ENCODE data around the gene GNB1. TPM values are rescaled to one million over a fixed set of nuclear protein-coding genes. Genes with fewer than 3 reads are reported as not detected.

GNB1 gene
- total RNA-seq, 4 donors from 2014 or later = 154 to 200 (median 174) TPM

DNA sequence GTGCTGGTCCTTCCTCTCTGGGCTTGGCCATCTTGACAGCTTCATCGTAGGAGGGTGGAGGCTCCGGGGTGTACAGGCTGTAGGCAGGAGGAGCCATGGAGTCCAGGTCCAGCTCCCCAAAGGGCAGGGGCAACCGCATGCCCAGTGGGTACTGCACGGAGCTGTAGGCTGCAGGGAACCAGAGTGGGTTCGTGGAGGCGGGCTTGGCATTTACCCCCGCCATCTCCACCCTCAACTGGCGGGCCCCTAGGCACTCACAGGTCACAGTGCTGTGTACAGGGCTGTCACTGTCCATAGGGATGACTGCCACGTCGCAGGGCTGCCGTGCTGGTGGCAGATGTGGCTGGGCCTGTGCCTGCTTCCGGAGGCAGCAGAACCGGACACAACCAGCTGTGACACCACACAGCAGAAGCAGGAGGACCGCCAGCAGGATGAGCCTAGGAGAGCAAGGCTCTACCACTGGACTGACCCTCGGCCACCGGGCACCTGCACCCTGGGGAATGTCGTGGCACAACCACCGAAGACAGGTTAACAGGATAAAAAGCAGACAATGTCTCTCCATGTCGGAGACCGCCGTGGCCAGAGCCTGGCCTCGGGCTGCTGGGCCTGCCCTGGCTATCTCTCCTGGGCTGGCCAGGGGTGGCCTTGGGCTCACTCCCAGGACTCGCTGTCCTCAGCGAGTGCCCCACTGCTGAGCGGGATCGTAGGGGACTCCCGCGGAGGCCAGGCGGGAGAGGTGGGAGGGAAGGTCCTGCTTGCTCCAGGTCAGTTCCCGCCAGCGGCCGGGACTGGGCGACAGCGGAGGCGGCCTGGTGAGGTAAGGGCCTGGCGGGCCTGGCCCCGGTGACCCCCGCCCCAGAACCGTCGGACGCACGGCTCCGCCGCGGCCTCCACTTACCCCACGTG, 27.4 kb upstream of the GNB1 start:
- Histone ChIP-seq H3K27ac (no peak overlapping the region), H3K4me3 (replicated peaks in 1 of 3) (peak overlapping the region in 1 of 3 donors; percentile 50), H3K4me1 (peaks cover 7 to 18% of the 10 kb centered on the region in 2 donors), H3K9me3 (no peaks in the 10 kb centered on the region), H3K36me3 (no peaks in the 10 kb centered on the region), H3K27me3 (no peaks in the 10 kb centered on the region)
- no peak for DNase-seq
- TF ChIP-seq CTCF (IDR thresholded peaks at IDR 0.05) = no peak
- no peak for TF ChIP-seq POLR2A (IDR thresholded peaks at IDR 0.05)
- intact Hi-C loops (cut with DNase I) = no loop called here
- WGBS, 2 donors = 2 to 79% methylated on average over 9 to 13 of the region's 46 CpGs

DNA sequence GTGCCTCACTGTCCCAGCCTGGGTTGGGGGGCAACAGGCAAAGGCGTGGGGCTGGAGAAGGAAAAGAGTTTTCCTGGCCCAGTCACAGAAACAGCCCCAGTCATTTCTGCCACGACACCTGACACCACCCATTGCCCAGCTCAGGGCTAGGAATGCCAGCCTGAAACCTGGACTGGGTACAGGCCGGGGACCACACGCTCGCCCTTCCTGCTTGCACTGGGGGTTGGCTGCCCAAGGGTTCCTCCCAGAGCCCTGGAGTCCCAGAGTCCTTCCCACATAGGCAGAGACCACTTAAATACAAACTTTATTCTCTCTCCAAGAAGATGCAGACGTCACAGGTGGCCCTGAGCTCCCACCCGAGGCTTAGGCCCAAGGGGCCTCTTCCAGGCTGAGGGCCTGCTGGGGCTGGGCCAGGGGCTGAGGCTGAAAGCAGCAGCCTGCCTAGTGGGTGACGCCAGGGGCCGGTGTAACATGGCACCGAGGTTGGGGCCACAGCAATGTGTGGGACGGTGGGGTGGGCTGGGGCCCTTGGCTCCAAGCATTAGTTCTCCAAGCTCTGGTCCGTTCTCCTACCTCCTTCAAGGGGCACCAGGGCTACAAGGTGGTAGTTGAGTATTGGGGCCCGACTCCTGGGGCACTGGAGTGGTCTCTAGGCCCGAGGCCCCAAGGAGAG, 26.6 kb upstream of the GNB1 start:
- Histone ChIP-seq H3K27ac (no peak overlapping the region), H3K9me3 (no peaks in the 10 kb centered on the region), H3K4me3 (replicated peaks in 1 of 3) (no peak overlapping the region), H3K36me3 (no peaks in the 10 kb centered on the region), H3K27me3 (no peaks in the 10 kb centered on the region), H3K4me1 (peaks cover 7 to 18% of the 10 kb centered on the region in 2 donors)
- intact Hi-C loops (cut with DNase I) = no loop called here
- 92 to 94% methylated on average over 7 to 14 of the region's 14 CpGs for WGBS, 2 donors
- no peak for DNase-seq
- TF ChIP-seq CTCF (IDR thresholded peaks at IDR 0.05) = no peak
- no peak for TF ChIP-seq POLR2A (IDR thresholded peaks at IDR 0.05)

GRCh38 chr1:1916851-1917251, 26.0 kb upstream of the GNB1 start:
- H3K27ac ChIP-seq = no peak overlapping the region
- DNase-seq = no peak
- H3K27me3 ChIP-seq = no peaks in the 10 kb centered on the region
- TF ChIP-seq POLR2A (IDR thresholded peaks at IDR 0.05) = no peak
- TF ChIP-seq CTCF (IDR thresholded peaks at IDR 0.05) = no peak
- H3K4me1 ChIP-seq = peaks cover 7 to 18% of the 10 kb centered on the region in 2 donors
- no peaks in the 10 kb centered on the region for H3K36me3 ChIP-seq
- WGBS, 2 donors = 55 to 69% methylated on average over 5 to 15 of the region's 19 CpGs
- H3K4me3 ChIP-seq (replicated peaks in 1 of 3) = no peak overlapping the region
- intact Hi-C loops (cut with DNase I) = no loop called here
- H3K9me3 ChIP-seq = no peaks in the 10 kb centered on the region

DNA sequence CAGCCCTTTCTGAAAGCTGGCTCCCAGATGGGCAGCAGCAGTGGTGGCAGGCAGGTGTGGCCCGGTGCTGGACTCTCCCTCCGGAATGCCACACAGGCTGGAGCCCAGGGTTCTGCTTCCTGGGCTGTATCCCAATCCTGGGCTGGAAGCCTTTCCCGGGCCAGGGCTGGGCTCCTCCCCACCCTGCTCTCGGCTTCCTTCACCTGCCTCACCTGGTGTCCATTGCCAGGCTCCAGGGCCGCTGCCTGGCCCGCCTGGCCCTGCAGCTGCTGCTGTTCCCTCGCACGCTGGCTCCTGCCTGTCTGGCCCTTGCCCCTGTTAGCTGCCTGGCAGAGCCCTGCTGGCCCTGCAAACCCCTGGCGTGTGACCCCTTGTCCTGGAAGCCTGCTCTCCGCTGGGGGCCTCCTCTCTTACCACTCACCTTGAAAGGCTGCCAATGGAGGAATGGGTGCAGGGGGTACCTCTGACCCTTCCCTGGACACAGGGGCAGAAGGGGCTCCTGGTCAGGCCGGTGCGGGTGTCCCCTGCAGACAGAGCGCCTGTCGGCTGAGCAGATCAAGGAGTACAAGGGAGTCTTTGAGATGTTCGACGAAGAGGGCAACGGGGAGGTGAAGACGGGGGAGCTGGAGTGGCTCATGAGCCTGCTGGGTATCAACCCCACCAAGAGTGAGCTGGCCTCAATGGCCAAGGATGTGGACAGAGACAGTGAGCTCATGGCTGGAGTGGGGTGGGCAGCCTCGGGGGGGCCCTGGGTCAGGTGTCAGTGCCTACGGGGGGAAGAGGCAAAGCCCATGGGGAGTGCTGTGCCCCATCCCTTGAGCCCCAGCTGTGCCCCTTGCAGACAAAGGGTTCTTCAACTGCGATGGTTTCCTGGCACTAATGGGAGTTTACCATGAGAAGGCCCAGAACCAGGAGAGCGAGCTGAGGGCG, 25.3 kb upstream of the GNB1 start:
- no peak for DNase-seq
- no peak overlapping the region for H3K4me3 ChIP-seq (replicated peaks in 1 of 3)
- H3K27ac ChIP-seq = no peak overlapping the region
- H3K4me1 ChIP-seq = peaks cover 7 to 18% of the 10 kb centered on the region in 2 donors
- H3K9me3 ChIP-seq = no peaks in the 10 kb centered on the region
- TF ChIP-seq POLR2A (IDR thresholded peaks at IDR 0.05) (no peak), CTCF (IDR thresholded peaks at IDR 0.05) (no peak)
- intact Hi-C loops (cut with DNase I) = no loop called here
- no peaks in the 10 kb centered on the region for H3K27me3 ChIP-seq
- no peaks in the 10 kb centered on the region for H3K36me3 ChIP-seq
- WGBS, 2 donors = 91 to 93% methylated on average over 13 to 19 of the region's 23 CpGs
